ENCODE data around the gene GJA4.

The GJA4 gene

GRCh38 chr1:34792868-34793727, at the start of gene GJA4:
TSS of gene GJA4 (plus strand) at chr1:34792999. CDS start at chr1:34794214, 1,215 bp downstream.
- no peak for FAIRE-seq
- DNase-seq (ENCODE audit: extremely low spot score, insufficient read length, low read depth) = no peak

- FAIRE-seq = no peak
- no peak for DNase-seq (ENCODE audit: extremely low spot score, insufficient read length, low read depth)
Observed at GRCh38 chr1:34743775-34744174, 49.0 kb upstream of the GJA4 start.

DNA sequence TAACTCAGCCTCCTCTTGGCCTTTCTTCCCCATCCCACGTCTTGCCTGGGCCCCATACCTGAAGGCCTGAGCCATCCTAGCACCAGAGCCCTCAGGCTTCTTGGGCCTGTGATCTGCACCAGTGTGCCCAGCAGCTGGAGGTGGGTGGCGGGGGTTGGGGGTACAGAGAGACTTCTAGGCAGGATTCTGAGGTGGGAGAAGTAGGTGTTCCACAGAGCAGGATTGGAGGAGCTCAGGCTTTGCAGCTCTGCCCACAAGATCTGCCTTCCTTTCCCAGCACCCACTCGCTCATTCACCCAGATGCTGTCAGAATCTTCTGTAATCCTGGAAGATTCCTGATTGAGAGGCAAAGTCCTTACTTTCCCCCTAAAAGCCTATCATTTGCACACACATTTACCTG, 47.9 kb upstream of the GJA4 start:
- DNase-seq (ENCODE audit: extremely low spot score, insufficient read length, low read depth) (no peak), FAIRE-seq (no peak)

DNA sequence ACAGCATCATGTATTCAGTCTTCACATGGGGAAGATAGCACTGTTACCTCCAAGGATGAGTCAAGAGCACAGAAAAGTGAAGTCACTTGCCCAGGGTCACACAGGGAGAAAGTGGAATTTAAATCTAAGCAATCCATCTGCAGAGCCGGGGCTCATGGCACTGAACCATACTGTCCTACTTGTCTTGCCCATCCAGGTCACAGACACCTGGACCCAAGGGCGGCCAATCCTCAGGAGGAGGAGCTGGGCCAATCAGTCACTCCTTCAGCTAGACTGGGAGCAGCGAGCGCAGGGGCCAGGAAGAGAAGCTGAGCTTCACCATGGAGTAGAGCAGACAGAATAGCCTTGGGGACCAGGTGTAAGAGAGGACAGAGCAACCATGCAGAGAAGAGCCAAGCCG, 47.1 kb upstream of the GJA4 start:
- FAIRE-seq (no peak), DNase-seq (ENCODE audit: extremely low spot score, insufficient read length, low read depth) (no peak)

GRCh38 chr1:34746101-34746500, 46.7 kb upstream of the GJA4 start:
- DNase-seq (ENCODE audit: extremely low spot score, insufficient read length, low read depth) = no peak
- FAIRE-seq = no peak

DNA sequence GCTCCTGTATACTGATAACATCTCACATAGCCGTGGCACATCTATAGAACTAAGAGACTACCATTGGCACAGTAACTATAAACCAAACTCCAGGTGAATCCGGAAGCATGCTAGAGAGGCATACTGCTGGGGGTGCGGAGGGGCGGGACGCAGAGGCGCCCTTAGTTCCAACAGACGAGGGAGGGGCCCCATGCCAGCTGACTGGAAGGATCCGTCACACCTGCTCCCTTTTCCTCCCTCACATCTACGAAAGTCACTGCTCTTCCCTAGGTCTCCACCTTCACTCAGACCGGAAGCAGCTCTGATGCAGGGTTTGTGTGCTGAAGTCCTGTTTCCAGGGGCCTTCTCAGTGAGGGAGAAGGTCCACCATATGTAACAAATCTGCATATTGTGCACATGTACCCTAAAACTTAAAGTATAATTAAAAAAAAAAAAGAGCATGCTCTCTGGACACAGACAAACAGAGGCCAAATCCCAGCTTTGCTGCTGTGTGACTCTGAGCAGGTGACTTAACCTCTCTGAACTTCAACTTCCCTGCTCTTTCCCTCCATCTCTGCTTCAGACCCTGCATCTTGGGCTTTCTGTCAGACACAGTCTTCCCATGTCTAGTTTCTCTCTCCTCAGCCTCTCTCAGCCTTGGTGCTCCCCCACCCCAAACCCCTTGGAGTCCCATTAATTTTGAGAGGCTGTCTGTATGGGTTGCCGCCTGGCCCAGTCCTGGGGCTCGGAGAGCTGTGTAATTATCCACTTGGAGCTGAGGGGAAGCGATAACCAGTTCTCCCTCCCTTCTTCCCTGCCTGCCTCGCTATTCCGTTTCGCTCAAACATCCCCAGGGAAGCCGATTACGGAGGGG, 45.8 kb upstream of the GJA4 start:
- DNase-seq (ENCODE audit: extremely low spot score, insufficient read length, low read depth) (no peak), FAIRE-seq (no peak)

DNA sequence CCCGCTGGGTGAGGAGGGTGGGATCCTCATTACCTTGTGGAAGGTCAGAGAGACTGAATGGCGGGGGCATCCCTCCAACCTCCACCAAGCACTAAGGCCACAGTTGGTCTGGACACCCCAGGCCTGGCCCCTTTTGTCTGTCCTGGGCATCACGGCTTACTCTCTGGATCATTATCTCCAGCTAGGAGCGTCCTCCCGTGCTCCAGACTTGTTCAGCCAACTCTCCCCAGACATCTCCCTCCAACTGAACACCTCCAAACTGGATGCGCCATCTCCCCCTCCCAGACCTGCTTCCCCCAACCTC, 45.2 kb upstream of the GJA4 start:
- DNase-seq (ENCODE audit: extremely low spot score, insufficient read length, low read depth) = no peak
- FAIRE-seq = no peak

GRCh38 chr1:34749992-34750391, 42.8 kb upstream of the GJA4 start:
- no peak for DNase-seq (ENCODE audit: extremely low spot score, insufficient read length, low read depth)
- no peak for FAIRE-seq

DNA sequence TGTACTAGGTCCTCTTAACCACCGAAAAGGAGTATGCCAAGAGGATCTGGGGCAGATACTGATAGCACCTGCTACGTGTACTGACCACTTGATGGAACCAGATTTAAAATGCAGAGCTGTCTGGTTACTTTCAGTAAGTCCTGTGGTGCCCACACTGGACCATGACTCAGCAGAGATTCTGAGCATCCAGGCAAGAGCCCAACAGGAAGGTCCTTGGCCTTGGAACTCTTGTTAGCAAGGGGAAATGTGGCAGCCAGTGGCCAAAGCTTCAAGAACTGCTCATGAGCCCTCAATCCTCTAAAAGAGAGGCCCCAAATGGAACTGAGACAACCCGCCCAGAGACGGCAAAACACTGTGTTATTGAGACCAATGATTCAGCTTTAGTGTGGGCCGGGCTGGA, 42.2 kb upstream of the GJA4 start:
- no peak for DNase-seq (ENCODE audit: extremely low spot score, insufficient read length, low read depth)
- FAIRE-seq = no peak

GRCh38 chr1:34753163-34753562, 39.6 kb upstream of the GJA4 start:
- DNase-seq (ENCODE audit: extremely low spot score, insufficient read length, low read depth) = no peak
- no peak for FAIRE-seq

GRCh38 chr1:34754964-34755637, 37.7 kb upstream of the GJA4 start, which contains the start of gene GJB5:
TSS of gene GJB5 (plus strand) at chr1:34755047. CDS start at chr1:34757331, 2,284 bp downstream.
- no peak for DNase-seq (ENCODE audit: extremely low spot score, insufficient read length, low read depth)

GRCh38 chr1:34755961-34756360, 36.8 kb upstream of the GJA4 start:
- FAIRE-seq (no peak), DNase-seq (ENCODE audit: extremely low spot score, insufficient read length, low read depth) (no peak)

More at GRCh38 chr1:34754964-34755637, 37.7 kb upstream of the GJA4 start, which contains the start of gene GJB5:
- FAIRE-seq = no peak

DNA sequence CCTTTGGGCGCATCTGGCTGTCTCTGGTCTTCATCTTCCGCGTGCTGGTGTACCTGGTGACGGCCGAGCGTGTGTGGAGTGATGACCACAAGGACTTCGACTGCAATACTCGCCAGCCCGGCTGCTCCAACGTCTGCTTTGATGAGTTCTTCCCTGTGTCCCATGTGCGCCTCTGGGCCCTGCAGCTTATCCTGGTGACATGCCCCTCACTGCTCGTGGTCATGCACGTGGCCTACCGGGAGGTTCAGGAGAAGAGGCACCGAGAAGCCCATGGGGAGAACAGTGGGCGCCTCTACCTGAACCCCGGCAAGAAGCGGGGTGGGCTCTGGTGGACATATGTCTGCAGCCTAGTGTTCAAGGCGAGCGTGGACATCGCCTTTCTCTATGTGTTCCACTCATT, 35.4 kb upstream of the GJA4 start:
- DNase-seq (ENCODE audit: extremely low spot score, insufficient read length, low read depth) (no peak), FAIRE-seq (no peak)

DNA sequence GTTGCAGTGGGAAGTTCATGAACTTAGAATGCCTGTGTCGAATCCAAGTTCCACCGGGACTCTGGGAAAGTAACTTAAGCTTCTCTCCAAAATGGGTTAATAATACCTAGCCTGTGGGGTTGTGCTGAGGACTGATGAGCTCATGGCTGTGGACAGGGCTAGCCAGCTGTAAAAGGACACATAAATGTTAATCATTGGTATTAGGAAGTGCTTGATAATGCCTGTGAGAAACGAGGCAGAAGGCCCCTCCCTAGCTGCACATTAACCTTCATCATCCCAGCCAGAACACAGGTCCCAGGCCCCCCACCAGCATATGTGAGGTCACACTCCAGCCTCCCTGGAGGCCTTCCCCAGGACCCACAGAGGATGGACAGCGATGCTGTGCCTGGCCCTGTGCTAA, 34.0 kb upstream of the GJA4 start:
- DNase-seq (ENCODE audit: extremely low spot score, insufficient read length, low read depth) = no peak
- FAIRE-seq = no peak

GRCh38 chr1:34759503-34760357, 33.1 kb upstream of the GJA4 start, which contains the start of gene GJB4:
TSS of gene GJB4 (plus strand) at chr1:34759740. CDS start at chr1:34761255, 1,515 bp downstream.
- no peak for DNase-seq (ENCODE audit: extremely low spot score, insufficient read length, low read depth)
- FAIRE-seq = no peak

GRCh38 chr1:34761176-34761761, 31.5 kb upstream of the GJA4 start:
- FAIRE-seq = no peak
- DNase-seq (ENCODE audit: extremely low spot score, insufficient read length, low read depth) = no peak

DNA sequence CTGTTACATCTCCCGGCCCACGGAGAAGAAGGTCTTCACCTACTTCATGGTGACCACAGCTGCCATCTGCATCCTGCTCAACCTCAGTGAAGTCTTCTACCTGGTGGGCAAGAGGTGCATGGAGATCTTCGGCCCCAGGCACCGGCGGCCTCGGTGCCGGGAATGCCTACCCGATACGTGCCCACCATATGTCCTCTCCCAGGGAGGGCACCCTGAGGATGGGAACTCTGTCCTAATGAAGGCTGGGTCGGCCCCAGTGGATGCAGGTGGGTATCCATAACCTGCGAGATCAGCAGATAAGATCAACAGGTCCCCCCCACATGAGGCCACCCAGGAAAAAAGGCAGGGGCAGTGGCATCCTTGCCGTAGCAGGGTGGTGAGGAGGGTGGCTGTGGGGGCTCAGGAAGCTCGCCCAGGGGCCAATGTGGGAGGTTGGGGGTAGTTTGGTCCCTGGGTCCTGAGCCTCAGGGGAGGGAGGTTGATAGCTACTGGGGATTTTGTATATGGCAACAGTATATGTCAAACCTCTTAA, 31.0 kb upstream of the GJA4 start:
- FAIRE-seq (no peak), DNase-seq (ENCODE audit: extremely low spot score, insufficient read length, low read depth) (no peak)

GRCh38 chr1:34762474-34763141, 30.2 kb upstream of the GJA4 start:
- no peak for DNase-seq (ENCODE audit: extremely low spot score, insufficient read length, low read depth)
- no peak for FAIRE-seq

Measured in GM18507 (cell line).